Trophoblast cell (in vitro differentiated cells and primary cell): Measurements from ENCODE around the gene TULP3.

Experiments used
- DNase-seq, 2 donors: peaks; one replicate each; pipeline ENCODE4 v3.0.0-alpha.2; 2016
- H2AFZ ChIP-seq: 2 replicates; pipeline ENCODE4 v1.6.1; 2013; ENCODE audit warnings: low read length, moderate library complexity, mild to moderate bottlenecking; ENCODE audit not compliant: insufficient read depth, poor library complexity
- H2AK5ac ChIP-seq: 2 replicates; pipeline ENCODE4 v1.6.1; 2013; ENCODE audit warnings: mild to moderate bottlenecking, low read length
- H2BK120ac ChIP-seq: 2 replicates; pipeline ENCODE4 v1.6.1; 2013; ENCODE audit warnings: low read length, mild to moderate bottlenecking, moderate library complexity; ENCODE audit not compliant: insufficient read depth, poor library complexity
- H2BK12ac ChIP-seq: 2 replicates; pipeline ENCODE4 v1.6.1; 2013; ENCODE audit warnings: mild to moderate bottlenecking, low read length, moderate library complexity
- H2BK5ac ChIP-seq: 2 replicates; pipeline ENCODE4 v1.6.1; 2013; ENCODE audit warnings: low read length, low read depth, moderate library complexity, mild to moderate bottlenecking; ENCODE audit not compliant: poor library complexity
- H3K14ac ChIP-seq: 2 replicates; pipeline ENCODE4 v1.6.1; 2013; ENCODE audit warnings: mild to moderate bottlenecking, low read length
- H3K18ac ChIP-seq: 2 replicates; pipeline ENCODE4 v1.6.1; 2013; ENCODE audit warnings: mild to moderate bottlenecking, low read length
- H3K23ac ChIP-seq: 2 replicates; pipeline ENCODE4 v1.6.1; 2013; ENCODE audit warnings: low read length
- H3K27ac ChIP-seq: 2 replicates; pipeline ENCODE4 v1.5.1; 2013; ENCODE audit warnings: low read depth, mild to moderate bottlenecking, inconsistent platforms, low read length, moderate library complexity
- H3K27me3 ChIP-seq: 2 replicates; pipeline ENCODE4 v1.6.1; 2013; ENCODE audit warnings: inconsistent platforms, mild to moderate bottlenecking, low read length, moderate library complexity; ENCODE audit not compliant: insufficient read depth
- H3K36me3 ChIP-seq, 2 experiments: 1 replicate in 1 of 2; 2 replicates in 1 of 2; pipeline ENCODE4 v1.6.1; 2013; ENCODE audit warnings: low read length in 2 of 2, mild to moderate bottlenecking in 2 of 2, moderate library complexity in 1 of 2; ENCODE audit not compliant: insufficient read depth in 2 of 2, control insufficient read depth in 1 of 2
- H3K4ac ChIP-seq: 2 replicates; pipeline ENCODE4 v1.6.1; 2013; ENCODE audit warnings: low read depth, mild to moderate bottlenecking, low read length, moderate library complexity
- H3K4me1 ChIP-seq, 2 experiments: 1 replicate in 1 of 2; 2 replicates in 1 of 2; pipeline ENCODE4 v1.6.1; 2013; ENCODE audit warnings: low read length in 2 of 2, mild to moderate bottlenecking in 2 of 2, moderate library complexity in 1 of 2; ENCODE audit not compliant: insufficient read depth in 2 of 2, control insufficient read depth in 1 of 2
- H3K4me2 ChIP-seq: 2 replicates; pipeline ENCODE4 v1.6.1; 2013; ENCODE audit warnings: inconsistent platforms, mild to moderate bottlenecking, low read length, moderate library complexity
- H3K4me3 ChIP-seq: 2 replicates; pipeline ENCODE4 v1.5.1; 2013; ENCODE audit warnings: mild to moderate bottlenecking, low read depth, low read length, inconsistent platforms
- H3K79me1 ChIP-seq: one replicate; pipeline ENCODE4 v1.6.1; 2013; ENCODE audit warnings: low read length
- H3K79me2 ChIP-seq: 2 replicates; pipeline ENCODE4 v1.6.1; 2013; ENCODE audit warnings: low read length, mild to moderate bottlenecking; ENCODE audit not compliant: control insufficient read depth, insufficient read depth, poor library complexity
- H3K9ac ChIP-seq: 2 replicates; pipeline ENCODE4 v1.6.1; 2013; ENCODE audit warnings: mild to moderate bottlenecking, low read length
- H3K9me3 ChIP-seq: 2 replicates; pipeline ENCODE4 v1.6.1; 2013; ENCODE audit warnings: low read depth, mild to moderate bottlenecking, control low read depth, inconsistent platforms, low read length; ENCODE audit not compliant: insufficient read depth
- H4K12ac ChIP-seq: 2 replicates; pipeline ENCODE4 v1.6.1; 2013; ENCODE audit warnings: low read depth, mild to moderate bottlenecking, low read length, moderate library complexity
- H4K8ac ChIP-seq: 2 replicates; pipeline ENCODE4 v1.6.1; 2013; ENCODE audit warnings: low read depth, mild to moderate bottlenecking, low read length, moderate library complexity
- H4K91ac ChIP-seq: one replicate; pipeline ENCODE4 v1.6.1; 2013; ENCODE audit warnings: low read depth, mild to moderate bottlenecking, low read length, moderate library complexity
- WGBS: extraction: QIAGEN DNeasy Blood & Tissue Kit; methylation state at CpG from one replicate; pipeline ENCODE4 v1.1.7; 2013; ENCODE audit warnings: missing lambda C conversion rate; ENCODE audit not compliant: insufficient read length, insufficient coverage; ENCODE audit errors: extremely low coverage; 5-methylcytosine and 5-hydroxymethylcytosine counted together

The TULP3 gene

GRCh38 chr12:2845280-2845679 lies 45.4 kb upstream of the TULP3 start:
- no peak overlapping the region for H3K27ac ChIP-seq
- H4K8ac ChIP-seq: no peak overlapping the region
- H3K27me3 ChIP-seq: no peaks in the 10 kb centered on the region
- H3K4me1 ChIP-seq: peaks cover 14 to 19% of the 10 kb centered on the region in 2 experiments
- no peak overlapping the region for H2BK120ac ChIP-seq
- no peak overlapping the region for H2BK5ac ChIP-seq
- no peak overlapping the region for H2AK5ac ChIP-seq
- H3K9me3 ChIP-seq: no peaks in the 10 kb centered on the region
- no peak overlapping the region for H3K23ac ChIP-seq
- no peak overlapping the region for H4K12ac ChIP-seq
- no peak overlapping the region for H2BK12ac ChIP-seq
- no peak overlapping the region for H3K14ac ChIP-seq
- no peak overlapping the region for H3K4me3 ChIP-seq
- H3K4me2 ChIP-seq: no peak overlapping the region
- no peak overlapping the region for H3K9ac ChIP-seq
- H3K79me1 ChIP-seq: no peaks in the 10 kb centered on the region
- H3K79me2 ChIP-seq: no peaks in the 10 kb centered on the region
- no peak overlapping the region for H4K91ac ChIP-seq
- peaks cover 0 to 4% of the 10 kb centered on the region in 2 experiments for H3K36me3 ChIP-seq
- H3K4ac ChIP-seq: no peak overlapping the region
- H3K18ac ChIP-seq: no peak overlapping the region
- no peak overlapping the region for H2AFZ ChIP-seq
- DNase-seq: no peak
- WGBS: no CpG with 5 or more reads among the region's 6 CpGs

- Histone ChIP-seq H3K23ac (no peak overlapping the region), H4K8ac (no peak overlapping the region), H3K18ac (no peak overlapping the region), H3K79me2 (no peaks in the 10 kb centered on the region), H3K9ac (no peak overlapping the region), H2BK120ac (no peak overlapping the region), H3K36me3 (no peaks in the 10 kb centered on the region), H4K12ac (no peak overlapping the region), H2BK5ac (no peak overlapping the region), H3K4me1 (peaks cover 9 to 11% of the 10 kb centered on the region in 2 experiments), H3K4ac (no peak overlapping the region), H3K4me3 (no peak overlapping the region), H3K4me2 (no peak overlapping the region), H3K27ac (no peak overlapping the region), H2AK5ac (no peak overlapping the region), H4K91ac (no peak overlapping the region), H3K79me1 (no peaks in the 10 kb centered on the region), H2AFZ (no peak overlapping the region), H3K27me3 (no peaks in the 10 kb centered on the region), H3K14ac (no peak overlapping the region), H3K9me3 (no peaks in the 10 kb centered on the region), H2BK12ac (no peak overlapping the region)
- no peak for DNase-seq
- no CpG with 5 or more reads among the region's 3 CpGs for WGBS
These were observed 38.8 kb upstream of the TULP3 start for GRCh38 chr12:2851931-2852330.

- Histone ChIP-seq H3K23ac (no peak overlapping the region), H3K4ac (no peak overlapping the region), H4K8ac (no peak overlapping the region), H4K12ac (no peak overlapping the region), H3K79me1 (no peaks in the 10 kb centered on the region), H3K4me2 (no peak overlapping the region), H3K14ac (no peak overlapping the region), H2AK5ac (no peak overlapping the region), H3K9me3 (no peaks in the 10 kb centered on the region), H3K4me1 (peaks cover 5 to 8% of the 10 kb centered on the region in 2 experiments), H2BK5ac (no peak overlapping the region), H3K27ac (no peak overlapping the region), H4K91ac (no peak overlapping the region), H3K27me3 (no peaks in the 10 kb centered on the region), H3K79me2 (no peaks in the 10 kb centered on the region), H3K36me3 (peaks cover 8 to 9% of the 10 kb centered on the region in 2 experiments), H2BK120ac (no peak overlapping the region), H2BK12ac (no peak overlapping the region), H2AFZ (no peak overlapping the region), H3K18ac (no peak overlapping the region), H3K9ac (no peak overlapping the region), H3K4me3 (no peak overlapping the region)
- DNase-seq: peak; percentile 52 to 62
- WGBS: no CpG with 5 or more reads among the region's 11 CpGs
These were observed 37.1 kb upstream of the TULP3 start for GRCh38 chr12:2853626-2854025.

GRCh38 chr12:2854669-2855453 lies 35.8 kb upstream of the TULP3 start:
- Histone ChIP-seq H3K9ac (no peak overlapping the region), H3K79me2 (no peaks in the 10 kb centered on the region), H3K18ac (no peak overlapping the region), H4K8ac (no peak overlapping the region), H3K14ac (no peak overlapping the region), H3K4me3 (no peak overlapping the region), H3K36me3 (peaks cover 16 to 18% of the 10 kb centered on the region in 2 experiments), H3K4ac (no peak overlapping the region), H3K79me1 (no peaks in the 10 kb centered on the region), H3K27ac (no peak overlapping the region), H2AFZ (no peak overlapping the region), H3K4me1 (peaks cover 5 to 8% of the 10 kb centered on the region in 2 experiments), H4K12ac (no peak overlapping the region), H4K91ac (no peak overlapping the region), H3K23ac (no peak overlapping the region), H2AK5ac (no peak overlapping the region), H3K27me3 (no peaks in the 10 kb centered on the region), H3K9me3 (no peaks in the 10 kb centered on the region), H3K4me2 (no peak overlapping the region), H2BK5ac (no peak overlapping the region), H2BK12ac (no peak overlapping the region), H2BK120ac (no peak overlapping the region)
- DNase-seq: peak in 1 of 2 donors; percentile 16
- WGBS: no CpG with 5 or more reads among the region's 25 CpGs
